Skin of body (tissue), 2 donors: ENCODE results near the gene TCEAL8. TPM values are rescaled to one million over a fixed set of nuclear protein-coding genes. Genes with fewer than 3 reads are reported as not detected.

Experiments used
- DNase-seq: peaks from one replicate; lab custom pipeline; 2025; lab: John Stamatoyannopoulos, UW
- total RNA-seq: library from RNA; depleted of rRNA; stranded (reverse); fragments of >200 nt; gene quantifications from one replicate; pipeline ENCODE4 v1.2.3, GENCODE V29; 2014

The TCEAL8 gene
- total RNA-seq, 1 donor from 2014 or later, result 106 TPM

DNA sequence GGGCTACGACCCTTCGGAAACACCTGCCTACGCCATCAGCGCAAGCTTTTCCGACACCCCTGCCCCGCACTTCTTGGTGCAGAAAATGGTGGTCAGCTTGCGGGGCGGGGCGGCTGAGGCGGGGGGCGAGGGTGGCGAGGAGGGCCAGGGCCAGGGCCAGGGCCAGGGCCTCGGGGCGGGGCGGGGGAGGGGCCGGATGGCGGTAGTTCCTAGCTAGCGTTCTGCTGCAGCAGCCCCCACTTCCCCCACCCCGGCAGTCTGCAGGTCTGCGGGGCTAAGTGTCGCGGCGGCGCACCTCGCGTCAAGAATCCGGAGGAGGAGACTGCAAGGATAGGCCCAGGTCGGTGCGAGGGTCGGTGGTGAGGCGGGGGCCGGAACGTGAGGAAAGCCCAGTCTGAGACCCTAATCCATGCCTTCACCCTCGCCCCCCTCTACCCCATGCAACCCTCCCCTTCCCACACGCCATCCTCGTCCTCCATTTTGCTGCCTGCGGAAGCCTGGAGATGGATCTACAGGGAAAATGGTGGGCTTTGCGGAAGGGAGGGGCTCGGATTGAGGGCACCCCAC, 39.4 kb downstream of the TCEAL8 start:
- no peak for DNase-seq

DNA sequence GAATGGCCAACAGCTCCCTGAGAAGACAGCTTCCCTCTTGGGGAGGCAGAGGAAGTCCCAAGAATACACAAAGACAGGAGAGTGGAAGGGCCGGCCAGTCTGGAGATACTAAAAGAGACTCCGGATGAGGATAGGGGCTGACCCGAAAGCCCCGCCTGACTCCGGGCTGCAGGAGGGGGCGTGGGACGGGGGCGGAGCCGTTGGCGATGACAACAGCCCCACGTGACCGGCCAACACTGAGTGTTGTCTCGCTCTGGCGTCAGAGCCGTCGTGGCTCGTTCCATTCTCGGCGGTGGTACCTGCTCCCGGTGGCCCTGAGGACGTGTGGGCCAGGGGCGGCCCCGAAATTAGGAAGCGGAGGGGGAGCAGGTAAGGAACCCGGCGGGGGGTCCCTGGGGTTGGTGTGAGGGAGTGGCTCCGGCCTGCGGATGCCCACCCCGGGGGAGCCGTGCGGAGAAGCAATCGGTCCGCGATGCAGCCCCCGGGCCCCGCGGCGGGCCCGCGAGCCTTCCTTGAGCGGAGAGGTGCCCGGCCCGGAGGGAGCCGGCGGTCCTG, 40.0 kb downstream of the TCEAL8 start, which contains the start of gene BEX4:
BEX4 (plus strand) TSS at position 239 of the 555 bp plus-strand sequence. CDS start 1,046 bp downstream, outside the sequence.
- peak; percentile 63 for DNase-seq

DNA sequence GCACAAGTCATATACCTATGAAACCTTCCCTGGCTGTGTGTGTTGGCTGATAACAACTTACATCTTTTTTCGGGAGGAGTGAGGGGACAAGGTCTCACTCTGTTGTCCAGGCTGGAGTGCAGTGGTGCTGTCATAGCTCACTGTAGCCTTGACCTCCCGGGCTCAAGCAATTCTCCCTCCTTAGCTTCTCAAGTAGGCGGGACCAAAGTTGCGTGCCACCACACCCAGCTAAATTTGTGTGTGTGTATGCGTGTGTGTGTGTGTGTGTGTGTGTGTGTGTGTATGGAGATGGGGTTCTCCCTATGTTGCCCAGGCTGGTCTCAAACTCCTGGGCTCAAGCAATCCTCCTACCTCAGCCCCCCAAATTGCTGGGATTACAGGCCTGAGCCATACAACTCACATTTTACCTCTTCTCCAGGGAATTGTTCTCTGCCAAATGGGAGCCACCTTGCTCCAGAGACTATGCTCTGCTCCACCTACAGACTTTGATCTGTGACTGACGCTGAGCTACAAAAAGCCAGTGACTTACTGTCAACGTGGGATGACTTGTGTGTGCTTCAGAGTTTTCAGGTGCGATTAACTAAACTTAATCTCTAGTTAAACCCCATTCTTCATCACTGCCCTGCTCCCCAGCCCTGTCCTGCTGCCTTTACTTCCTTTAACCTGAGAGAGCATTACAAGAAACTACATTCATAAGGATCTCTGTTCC, 42.1 kb downstream of the TCEAL8 start:
- no peak for DNase-seq

DNA sequence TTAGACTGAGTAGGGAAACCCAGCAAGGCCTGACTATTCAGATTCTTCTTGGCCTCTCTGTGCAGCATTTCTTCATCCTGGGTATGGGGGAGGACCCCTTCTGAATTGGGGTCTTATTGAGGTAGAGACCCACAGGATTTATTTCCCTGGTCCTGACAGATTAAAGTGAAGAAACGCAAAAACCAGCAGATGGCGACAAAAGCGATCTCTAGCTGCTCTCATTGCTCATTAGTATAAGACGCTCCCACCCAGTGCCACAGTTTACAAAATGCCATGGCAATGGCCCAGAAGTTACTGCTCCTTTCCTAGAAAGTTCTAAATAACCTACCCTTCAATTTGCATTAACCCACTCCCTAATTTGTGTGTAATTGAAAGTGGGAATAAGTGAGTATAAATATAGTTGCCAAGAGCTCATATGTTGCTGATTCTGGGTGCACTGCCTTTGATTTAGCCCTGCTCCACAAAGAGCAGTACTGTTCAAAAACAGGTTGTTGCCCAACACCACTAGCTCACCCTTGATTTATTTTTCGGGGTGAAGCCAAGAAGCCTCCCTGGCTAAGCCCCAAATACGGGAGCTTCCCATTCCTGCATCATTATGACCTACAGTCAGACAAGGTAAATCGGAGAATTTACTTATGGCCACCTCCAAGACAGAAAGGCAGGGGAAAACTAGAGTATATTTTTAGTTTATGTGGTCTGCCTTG, 43.8 kb downstream of the TCEAL8 start:
- peak; percentile 20 for DNase-seq

DNA sequence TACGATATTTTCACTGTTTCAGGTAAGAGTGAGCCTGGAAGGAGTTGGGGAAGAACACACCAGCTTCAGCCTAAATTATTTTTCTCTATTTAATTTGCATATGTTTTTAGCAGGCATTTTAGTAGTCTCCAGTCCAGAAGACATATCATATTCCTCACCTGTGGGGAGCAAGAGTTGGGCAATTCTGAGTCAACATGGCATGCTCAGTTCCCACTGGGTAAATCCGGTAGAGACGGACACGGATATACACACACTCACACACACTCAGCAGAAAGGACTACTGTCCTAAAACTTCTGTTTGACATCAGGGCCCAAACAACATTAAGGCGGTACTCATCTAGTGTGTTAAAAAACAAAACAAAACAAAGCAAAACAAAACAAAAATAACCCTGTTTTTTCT, 44.9 kb downstream of the TCEAL8 start:
- DNase-seq, result no peak

Other genes starting within 250 kb of the TCEAL8 start
- gene BEX1, start 191.0 kb downstream of the TCEAL8 start, total RNA-seq, result 0.30 TPM
- gene NXF3, start 162.0 kb downstream of the TCEAL8 start, total RNA-seq, result not detected
- 28.6 TPM for gene BEX4, start 40.0 kb downstream of the TCEAL8 start, total RNA-seq
- gene TCEAL5, start 21.6 kb upstream of the TCEAL8 start, total RNA-seq, result 1.1 TPM
- 7.8 TPM for gene BEX2, start 55.8 kb upstream of the TCEAL8 start, total RNA-seq
- 44.0 TPM for gene TCEAL7, start 75.1 kb upstream of the TCEAL8 start, total RNA-seq
- 81.3 TPM for gene TCEAL9, start 101.4 kb upstream of the TCEAL8 start, total RNA-seq
- gene BEX3, start 121.4 kb upstream of the TCEAL8 start, total RNA-seq, result 102 TPM